NCI-H146 (cell line): ENCODE data around the gene FBXW4.
"Not testable (repeated sequence)": the region's sequence is repeated elsewhere in the genome, so short reads cannot be mapped to it uniquely, and the experiment has no call there.

ENCODE experiments used
- DNase-seq: peaks from one replicate; lab custom pipeline; 2025; lab: John Stamatoyannopoulos, UW

Gene FBXW4

DNA sequence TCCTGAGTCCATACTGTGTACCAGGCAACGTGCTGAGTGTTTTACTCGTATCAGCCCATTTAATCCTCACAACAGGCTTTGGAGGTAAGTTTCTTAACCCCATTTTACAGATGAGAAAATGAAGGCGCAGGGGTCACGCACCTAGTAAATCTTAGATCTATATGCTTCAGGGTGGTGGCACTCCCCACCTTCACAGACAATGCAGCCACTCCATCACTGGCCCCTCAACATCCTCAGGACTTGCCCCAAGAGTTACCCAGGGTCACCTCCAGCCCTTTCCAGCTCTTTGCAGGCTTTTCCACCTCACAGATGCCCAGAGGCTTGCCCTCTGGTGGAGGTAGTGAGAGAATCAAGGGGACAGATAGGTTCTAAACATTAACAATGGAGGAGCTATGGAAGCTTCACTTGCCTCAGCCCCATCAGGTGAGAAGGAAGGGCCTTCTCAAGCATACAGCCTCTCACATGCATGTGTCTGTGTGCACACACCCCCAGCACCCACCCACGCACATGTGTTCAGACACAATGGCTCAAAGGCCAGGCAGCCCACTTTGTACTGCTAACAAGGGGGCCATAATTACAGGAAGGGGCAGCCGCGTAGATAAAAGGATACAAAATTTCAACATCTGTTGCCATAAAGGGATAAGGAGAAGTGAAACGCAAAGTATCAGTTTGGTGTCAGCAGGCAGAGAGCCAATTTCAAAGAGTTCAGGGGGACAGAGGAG is 77.7 kb downstream of the FBXW4 start:
- no peak for DNase-seq

DNA sequence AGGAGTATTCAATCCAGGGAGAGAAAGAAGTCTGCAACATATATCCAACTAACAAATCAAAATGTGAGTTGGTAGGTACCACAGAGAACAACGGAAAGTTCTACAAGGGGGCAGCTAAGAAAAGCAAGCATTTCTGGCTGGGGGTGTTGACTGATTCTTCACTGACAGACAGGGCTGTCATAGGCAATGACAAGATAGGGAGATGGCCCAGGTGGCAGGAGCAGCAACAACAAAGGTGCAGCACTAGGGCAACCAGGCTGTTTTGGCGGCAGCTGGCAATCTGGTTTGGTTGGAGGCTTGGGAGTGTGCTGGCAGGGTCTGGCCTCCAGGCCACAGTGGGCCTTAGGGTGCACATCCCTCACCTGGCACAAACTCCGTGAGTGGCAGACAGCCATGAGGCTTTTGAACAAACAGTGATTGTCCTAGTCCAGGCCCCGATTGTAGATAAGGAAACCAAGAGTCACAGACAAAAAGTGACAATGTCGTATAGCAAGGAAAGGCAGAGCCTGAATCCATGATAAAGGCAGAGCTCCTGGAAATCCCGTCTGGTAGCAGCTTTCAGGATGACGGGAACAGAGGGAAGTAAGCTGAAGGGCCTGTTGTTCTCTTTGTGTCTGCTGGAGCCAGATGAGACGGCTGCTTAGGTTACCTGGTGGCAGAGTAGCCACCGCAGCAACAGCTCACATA is 78.4 kb downstream of the FBXW4 start:
- DNase-seq, result no peak

DNA sequence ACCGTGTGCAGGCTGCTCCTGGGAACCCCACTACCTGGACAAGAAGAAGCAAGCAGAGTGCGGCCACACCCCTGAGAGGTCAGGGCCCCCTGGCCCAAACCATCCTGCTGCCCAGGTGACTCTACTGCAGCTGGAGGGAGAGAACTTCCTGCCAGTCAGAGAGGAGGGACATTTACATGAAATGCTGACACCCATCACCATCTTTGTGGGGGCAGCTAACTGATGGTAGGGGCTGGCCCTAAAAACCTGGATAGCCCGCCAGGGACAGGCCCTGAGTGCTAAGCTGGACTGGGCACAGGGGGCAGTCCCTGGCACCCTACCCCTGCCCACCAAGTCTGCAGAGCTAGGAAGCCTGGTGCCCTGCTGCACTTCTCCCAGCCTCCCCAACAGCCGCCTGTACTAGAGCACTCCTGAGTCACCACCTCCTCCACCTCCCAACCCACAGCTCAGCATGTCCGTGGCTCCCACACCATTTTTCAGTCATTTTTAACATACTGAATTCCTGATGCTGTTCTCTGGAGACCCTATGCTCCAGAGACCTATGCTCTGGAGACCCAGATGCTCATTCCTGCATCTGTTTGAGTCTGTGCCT is 79.3 kb downstream of the FBXW4 start:
- DNase-seq, result no peak

DNA sequence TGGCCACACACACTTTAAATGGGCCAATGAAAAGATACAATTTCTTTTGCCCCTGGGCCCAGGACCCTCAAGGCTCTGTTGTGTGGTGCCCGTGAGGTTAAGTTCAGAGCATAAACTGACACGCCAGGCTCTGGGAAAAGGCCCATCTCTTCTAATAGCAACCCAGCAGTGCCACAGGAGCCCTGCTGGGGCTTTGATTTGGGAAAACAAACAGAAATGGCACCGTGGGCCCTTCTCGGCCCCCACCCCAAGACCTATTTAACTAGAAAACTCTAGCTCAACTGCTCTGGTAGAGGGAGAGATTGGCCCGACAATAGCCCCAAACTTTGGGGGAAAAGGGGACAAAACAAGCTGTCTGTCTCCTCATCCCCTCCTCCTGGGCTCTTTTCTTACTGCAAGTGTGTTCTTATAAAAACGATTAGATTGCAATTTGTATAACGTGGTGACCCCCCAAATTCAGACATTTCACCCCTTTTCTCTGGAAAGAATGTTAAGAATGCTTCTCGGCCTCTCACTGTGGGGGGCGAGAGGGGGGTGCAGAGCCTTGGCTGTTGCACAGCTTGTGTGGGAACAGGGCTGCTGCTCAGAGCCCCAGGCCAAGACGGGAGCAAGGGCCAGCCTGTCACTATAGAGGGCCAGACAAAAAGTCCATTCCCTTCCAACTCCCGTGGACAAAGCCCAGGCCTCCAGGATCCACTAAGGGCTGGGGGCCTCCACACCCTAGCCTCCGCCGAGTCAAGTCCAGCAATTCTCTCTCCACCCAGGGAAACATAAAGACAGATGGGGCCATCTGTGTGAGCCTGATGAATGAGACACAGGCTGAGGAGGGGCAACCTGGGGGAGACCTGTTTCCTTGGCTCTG is 80.1 kb downstream of the FBXW4 start:
- DNase-seq, result no peak

DNA sequence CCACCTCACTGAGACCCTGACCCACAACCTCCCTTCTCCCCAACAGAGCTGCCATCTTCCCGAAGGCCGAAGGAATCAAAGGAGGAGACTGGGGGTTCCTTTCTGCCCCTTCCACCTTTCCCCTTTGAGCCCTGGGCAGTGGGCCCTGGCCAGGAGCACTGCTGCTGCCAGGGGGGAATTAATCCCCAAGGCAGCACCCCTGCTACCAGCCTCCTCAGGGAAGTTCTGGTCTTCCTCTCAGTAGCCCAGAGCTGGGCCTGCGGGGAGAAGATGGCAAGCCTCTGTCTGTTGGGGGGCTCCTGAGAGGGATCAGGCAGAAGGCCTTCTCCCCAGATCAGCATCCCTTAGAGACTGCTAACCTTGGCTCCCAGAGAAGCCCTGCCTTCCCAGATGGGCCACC is 81.3 kb downstream of the FBXW4 start:
- DNase-seq, result no peak

DNA sequence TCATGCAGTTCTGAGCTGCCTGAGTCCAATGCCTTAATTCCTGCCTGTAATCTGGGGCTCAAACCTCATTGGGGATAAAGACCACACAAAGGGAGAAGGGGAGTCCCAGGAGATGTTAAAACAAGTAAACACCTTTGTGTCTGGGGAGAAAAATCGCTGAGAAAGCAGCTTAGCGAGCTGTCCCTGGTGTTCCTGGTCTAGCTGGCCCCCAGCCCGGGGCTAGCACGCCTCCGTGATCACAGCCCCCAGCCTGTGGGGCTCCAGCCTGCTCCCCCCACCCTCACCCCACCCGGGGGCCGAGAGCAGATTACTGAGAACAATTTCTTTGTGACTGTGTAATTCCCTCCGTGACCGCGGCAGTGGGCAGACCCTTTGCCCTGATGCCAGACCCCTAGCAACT is 82.1 kb downstream of the FBXW4 start:
- no peak for DNase-seq

DNA sequence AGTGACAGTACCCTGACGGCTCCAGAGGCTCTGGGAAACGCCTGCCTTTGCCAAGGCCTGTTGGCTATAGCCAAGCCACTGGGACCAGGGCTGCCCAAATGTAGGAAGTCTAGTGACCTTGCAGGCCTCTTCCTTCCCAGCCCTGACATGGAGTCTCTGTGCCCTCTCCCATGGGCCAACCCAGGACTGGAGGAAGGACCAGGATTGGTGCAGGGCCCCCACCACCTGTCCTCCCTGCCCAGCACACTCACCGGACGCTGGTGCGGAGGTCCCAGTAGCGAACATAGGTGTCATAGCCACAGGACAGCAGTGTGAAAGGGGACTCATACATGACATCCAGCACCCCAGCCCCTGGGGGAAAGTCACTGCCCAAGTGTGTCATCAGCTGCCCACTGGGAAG is 82.9 kb downstream of the FBXW4 start:
- DNase-seq, result no peak

DNA sequence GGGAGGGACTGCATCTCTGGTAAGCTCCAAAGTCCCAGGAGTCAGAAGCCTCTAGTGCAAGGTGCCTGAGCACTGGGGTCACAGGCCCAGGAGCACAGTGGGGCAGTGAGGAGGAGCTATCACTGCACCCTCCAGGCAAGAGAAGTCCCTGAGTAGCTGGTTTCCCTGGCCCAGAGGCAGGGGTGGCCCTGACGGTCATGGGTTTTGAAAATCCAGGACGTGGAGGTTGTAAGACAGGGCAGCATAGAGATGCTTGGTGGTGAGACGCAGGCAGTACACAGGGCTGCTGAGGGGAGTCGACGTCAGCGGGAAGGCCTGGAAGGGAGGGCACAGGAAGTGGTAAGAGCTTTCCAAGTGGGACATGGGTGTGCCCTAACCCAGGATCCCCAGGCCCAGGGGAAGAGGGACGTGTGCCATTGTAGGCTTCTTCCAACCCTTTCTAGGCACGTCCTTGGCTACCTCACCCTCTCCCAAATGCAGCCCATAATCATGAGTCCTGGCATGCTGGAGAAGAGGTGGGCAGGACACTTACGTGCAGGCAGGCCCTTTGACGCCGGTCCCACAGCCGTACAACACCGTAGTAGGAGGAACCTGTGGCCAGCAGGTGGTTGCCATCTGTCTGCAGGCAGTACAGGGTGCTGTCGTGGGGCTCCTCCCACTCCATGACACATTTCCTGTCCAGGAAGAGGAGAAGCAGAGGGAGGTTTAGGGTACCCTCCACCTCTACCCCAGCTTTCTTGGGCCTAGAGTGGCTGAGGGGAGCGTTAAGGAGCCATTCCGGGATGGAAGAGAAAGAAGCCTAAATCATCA is 83.7 kb downstream of the FBXW4 start:
- DNase-seq, result no peak

DNA sequence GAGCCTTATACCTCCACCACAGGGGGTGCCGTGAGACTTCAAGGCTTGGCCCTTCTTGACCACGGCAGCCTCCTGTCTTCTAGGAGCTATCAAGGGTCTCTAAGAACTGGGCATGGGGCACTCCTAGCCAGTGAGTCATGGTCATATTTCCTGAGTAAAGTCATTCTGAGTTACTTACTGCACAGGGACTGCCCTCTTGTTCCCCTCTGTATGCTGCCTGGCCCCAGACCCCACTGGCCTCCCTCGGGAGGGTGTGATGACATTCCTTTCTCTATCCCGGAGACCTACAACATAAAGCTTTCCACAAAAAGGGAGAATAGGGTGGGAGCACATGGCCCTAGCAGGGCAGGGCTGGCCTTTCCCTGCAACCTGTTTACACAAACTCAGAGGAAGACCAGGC is 85.5 kb downstream of the FBXW4 start:
- DNase-seq, result no peak

DNA sequence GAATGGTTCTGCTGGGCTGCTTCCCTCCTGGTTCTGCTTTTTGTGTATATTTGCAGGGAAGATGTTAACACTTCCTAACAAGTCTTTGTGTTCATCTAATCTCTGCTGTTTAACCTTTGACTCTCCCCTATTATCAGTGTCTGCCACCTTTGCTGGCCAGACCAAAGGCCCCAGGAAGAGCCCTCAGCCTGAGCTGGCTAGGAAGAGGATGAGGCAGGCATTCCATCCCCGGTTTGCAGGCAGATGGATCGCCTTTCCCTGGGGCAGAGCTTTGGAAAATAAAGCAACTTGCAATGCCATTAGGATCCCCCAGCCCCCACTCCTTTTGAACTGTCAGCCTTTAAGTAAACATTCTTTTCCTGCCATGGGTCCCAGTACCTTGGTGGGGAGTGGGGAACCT is 87.8 kb downstream of the FBXW4 start:
- no peak for DNase-seq

DNA sequence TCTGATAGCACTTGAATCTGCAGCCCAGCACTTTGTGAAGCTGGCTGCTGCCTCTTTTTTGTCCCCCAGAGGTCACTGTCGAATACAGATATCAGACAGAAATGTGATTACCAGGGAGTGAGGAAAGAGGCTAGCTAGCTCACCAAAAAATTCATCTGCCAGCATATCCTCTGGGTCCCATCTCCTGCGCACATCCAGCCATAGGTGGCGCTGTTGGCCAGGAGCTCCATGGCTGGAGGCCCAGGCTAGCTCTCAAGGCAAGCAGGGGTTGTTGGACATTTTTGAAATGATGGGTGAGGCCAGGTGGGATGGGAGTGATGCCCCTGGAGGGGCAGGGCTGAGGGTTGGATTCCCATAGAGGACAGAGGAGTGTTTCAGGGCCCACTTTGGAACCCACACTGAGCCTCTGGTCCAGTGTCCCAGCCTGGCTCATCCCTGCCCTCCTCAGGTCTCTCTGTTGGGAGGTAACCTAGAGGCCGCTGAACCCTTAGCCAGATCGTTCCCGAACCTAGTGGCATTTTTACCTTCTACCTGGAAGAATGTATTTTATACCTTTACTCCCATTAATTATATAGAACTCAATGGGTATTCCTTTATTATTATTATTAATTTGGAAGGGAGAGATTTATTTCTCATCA is 92.1 kb downstream of the FBXW4 start:
- peak; percentile 59 for DNase-seq

DNA sequence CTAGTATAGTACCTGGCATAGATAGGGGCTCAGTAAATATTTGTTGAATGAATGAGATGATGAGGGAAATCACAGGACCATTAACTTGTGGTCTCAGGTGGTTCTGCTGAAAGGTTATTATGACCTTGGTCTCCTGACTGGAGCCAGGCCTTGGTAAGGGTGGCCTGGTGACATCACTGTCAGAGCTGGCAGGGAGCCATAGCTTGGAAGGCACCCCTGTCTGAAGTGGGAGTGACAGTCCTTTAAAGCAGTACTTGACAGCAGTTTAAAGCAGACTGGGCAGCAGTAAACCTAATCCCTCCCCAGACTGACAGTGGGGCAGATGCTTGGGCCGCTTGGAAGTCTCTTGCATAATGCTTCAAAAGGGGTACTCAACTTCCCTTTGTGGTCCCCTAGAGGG is 93.4 kb downstream of the FBXW4 start:
- DNase-seq, result no peak

DNA sequence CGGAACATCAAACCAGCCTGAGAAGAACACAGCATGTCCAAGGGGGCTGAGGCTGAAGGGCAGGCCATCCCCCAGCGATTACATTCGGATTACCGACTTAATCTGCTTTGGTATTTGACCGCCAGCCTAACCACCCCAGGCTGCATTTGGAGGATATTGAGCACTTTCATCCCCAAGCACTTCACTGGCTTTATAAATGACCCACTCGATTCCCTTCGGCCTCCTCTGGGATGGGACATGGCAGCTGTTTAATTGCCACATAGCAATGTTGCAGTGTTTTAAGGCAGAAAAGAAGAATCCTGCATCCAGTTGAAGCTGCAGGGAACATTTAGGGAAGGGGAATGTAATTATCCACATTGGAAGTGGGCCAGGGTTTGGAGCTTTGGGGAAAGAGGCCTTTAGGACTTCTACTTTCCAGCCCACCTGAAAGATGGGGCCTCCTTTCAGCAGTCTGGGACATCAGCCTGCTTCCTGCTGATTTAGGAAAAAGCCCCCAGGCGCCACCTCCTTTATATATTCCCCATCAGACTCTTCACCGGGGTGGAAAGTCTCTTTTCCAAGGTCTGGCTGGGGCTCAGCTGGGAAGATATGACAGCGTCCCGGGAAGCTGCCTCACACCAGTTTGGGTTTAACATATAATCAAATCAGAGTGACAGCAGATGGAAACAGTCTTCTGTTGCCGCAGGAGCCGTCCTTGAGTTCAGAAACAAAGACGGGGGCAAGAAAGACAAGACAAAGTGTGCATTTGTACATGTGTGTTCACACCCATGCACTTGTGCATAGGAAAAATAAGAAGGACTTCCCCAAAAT is 97.7 kb downstream of the FBXW4 start:
- DNase-seq, result no peak

DNA sequence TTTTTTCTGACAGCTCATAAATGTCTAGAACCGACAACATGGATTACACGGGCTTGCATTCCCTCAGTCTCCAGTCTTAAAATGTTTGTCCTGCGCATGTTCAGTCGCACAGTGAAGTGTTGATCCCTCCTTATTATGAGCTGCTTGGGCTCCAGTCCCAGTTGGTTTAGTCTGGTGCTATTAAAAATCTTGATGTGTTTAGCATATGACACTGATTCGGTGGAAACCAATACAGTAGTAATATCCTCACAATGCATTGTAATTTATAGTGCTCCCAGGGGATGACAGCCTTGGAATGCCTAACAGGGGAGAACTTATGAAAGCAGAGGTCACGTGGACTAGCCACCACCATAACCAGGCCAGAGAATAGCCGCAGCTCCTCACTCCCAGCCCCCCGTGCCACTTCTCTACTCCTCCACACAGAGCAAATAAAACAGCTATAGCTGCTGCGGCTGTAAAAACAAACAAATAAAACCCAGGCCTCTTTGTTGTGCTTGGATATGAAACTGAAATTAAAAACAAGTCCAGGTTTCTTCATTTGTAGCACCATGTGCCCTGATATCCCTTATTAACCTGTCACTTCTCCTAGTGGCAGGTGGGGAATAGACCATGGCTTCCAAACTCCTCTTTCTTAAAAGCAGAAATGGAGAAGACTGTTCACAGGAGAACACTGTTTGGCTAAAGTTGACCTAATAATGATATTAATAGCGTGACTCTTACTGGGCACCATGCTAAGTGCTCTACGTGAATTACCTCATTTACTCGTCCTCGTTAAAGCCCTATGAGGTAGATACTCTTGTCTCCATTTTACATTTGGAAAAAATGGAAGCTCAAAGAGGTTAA is 99.2 kb downstream of the FBXW4 start:
- no peak for DNase-seq

DNA sequence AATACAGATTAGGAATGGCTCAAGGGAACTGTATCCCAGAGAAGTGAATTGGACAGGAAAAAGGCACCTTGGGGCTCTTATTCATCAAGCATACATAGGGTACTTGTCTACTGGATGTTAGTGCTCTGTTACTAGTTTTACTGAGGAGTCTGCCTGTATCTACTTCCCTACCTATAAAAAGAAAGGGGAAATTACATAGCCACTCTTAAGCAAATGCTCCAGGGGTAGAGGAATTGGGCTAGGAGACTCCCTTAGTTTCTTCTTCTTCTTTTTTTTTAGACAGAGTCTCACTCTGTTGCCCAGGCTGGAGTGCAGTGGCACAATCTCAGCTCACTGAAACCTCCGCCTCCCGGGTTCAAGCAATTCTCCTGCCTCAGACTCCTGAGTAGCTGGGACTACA is 101.6 kb downstream of the FBXW4 start:
- not testable (repeated sequence) for DNase-seq

DNA sequence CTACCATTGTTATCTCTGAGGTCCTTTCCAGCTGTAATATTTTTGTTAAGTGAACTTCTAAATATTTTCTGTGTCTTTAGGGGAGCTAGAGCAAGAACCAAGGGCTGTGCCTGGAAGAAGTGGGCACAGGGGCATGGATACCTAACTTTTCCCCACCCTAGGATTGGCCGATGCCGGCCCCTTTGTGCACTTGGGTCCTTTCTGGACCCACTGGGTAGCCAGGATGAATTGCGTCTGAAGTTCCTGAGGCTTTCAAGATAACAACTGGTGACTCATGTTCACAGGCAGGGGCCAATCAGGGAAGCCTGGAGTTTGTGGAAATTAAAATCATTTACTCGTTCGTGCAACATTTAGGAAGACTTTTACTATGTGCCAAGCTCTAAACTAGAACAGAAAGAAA is 106.1 kb downstream of the FBXW4 start:
- no peak for DNase-seq

DNA sequence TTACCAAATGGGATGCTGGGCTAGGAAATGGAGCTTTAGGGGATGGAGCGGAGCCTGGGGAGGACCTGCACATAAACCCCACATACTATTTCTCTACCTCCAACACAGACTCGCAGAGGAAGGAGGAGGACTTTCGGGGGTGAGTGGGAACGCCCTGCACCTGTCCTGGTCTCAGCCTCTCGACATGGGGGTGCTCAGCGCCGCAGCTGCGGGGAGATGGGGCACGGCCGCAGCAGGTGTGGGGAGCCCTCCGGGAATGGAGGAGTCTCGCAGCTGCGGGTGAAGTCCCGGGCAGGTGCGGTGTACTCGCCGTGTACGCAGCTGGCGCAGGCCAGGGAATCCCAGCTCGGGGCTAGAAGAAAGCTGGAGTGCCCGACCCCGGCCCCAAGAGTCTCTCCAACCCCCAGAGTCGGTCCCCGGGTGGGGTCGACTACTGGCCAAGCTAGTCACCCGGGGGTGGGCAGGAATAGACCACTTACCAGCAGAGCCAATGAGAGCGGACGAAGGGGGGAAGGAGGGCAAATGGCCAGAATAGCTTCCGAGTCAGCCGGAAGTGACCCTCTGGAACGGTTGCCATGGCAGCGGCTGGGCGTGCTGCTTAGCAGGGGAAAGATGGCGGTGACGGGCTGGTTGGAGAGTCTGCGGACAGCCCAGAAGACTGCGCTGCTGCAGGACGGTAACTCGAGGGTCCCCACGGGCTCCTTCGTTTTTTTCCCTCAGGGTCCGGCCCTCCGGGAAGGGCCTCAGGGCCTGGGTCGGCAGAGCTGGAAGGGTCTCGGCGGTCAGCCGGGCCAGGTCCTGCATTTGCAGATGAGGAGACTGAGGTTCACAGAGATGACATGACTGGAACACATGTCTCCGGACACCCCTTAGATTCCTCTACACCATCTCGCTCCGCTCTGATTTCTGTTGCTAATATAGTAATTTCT is 107.0 kb downstream of the FBXW4 start, which contains the start of the genes DPCD and POLL:
DPCD (plus strand) TSS at position 597 of the 929 bp plus-strand sequence; CDS start at position 613, 16 bp downstream.
POLL (minus strand) TSS at position 533 of the 929 bp plus-strand sequence. CDS start 897 bp downstream, outside the sequence.
- DNase-seq, result peak; percentile 94

DNA sequence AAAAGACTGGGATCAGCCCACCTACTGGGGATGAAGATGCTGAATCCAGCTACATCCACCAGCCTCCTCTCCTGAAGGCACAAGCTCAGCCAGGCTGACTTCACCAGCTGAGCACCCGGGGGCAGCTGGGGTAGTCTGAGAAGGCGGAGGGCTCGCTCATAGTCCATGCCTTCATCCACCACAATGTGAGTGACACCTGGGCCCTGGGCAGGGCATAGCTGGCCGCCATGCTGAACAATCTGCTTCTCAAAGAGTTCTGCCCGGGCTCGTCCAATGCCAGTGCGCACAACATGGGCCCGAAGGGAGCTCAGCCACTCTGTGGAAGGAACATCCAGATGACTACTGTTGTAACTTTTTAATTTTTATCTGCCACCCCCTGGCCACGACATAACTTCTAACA is 109.1 kb downstream of the FBXW4 start:
- DNase-seq, result no peak
